ENCODE data around the gene NTRK3.

DNA sequence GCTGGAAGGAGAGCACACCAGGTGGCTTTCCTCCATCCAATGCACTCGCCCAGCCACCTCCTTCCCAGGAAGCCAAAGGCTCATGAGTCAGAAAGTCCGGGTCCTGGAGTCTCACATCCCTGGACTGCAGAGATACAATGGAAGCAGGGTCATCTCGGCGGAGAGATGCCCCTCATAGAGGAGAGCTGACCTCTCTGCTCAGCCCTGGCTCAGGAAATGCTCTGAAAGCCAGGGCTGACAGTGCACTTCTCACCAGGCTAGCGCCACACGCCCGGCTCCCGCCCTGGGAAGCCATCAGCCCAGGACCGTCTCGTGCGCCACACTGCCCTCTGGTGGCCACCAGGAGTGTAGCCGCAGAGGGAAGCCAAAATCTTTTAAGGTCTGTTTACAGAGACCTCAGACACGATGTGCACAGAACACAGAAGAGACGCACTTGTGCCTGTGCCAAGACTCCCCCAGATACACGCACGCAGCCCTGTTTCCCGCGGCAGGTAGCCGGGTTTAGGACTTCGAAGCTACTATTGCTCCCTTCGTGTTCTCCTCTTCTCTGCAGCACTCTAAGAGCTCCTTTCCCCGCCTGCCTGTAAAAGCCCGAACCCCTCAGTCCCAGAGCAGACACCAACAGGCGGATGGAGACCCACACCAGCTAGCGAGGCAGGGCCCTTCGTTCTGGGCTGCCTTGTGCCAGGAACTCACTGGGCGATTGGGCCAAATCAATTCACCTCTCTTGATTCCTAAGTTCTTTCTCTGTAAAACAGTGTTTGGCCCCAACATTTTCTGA lies 9.7 kb downstream of the NTRK3 start:
- TF ChIP-seq, protein P1, sequence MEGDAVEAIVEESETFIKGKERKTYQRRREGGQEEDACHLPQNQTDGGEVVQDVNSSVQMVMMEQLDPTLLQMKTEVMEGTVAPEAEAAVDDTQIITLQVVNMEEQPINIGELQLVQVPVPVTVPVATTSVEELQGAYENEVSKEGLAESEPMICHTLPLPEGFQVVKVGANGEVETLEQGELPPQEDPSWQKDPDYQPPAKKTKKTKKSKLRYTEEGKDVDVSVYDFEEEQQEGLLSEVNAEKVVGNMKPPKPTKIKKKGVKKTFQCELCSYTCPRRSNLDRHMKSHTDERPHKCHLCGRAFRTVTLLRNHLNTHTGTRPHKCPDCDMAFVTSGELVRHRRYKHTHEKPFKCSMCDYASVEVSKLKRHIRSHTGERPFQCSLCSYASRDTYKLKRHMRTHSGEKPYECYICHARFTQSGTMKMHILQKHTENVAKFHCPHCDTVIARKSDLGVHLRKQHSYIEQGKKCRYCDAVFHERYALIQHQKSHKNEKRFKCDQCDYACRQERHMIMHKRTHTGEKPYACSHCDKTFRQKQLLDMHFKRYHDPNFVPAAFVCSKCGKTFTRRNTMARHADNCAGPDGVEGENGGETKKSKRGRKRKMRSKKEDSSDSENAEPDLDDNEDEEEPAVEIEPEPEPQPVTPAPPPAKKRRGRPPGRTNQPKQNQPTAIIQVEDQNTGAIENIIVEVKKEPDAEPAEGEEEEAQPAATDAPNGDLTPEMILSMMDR (IDR thresholded peaks at IDR 0.05), result peak; percentile 80 to 99 (median 98)
- no peak for TF ChIP-seq POLR2A (IDR thresholded peaks at IDR 0.05)
